ENCODE data around the gene DHRS7. TPM values are rescaled to one million over a fixed set of nuclear protein-coding genes. Genes with fewer than 3 reads are reported as not detected.
"Not testable (repeated sequence)": the region's sequence is repeated elsewhere in the genome, so short reads cannot be mapped to it uniquely, and the experiment has no call there.

The DHRS7 gene
- total RNA-seq, 2 donors from 2014 or later = 58.3 to 63.9 TPM

DNA sequence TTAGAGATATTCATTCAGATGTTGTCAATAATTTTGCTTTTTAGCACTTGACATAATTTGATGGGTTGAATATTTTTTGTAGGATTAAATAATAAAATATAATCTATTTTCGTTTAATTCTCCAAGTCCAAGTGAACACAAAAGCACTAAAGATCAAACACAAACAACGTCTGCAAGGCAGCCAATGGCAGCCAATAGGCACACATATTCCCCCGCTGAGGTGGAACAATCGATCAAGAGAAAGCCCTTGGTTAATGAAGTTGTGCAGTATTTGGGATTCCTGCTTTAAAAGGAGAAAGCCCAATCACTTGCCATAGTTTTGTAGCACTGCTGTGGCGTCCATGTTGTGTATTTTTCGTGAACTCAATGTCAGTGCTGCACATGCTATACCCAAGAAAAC, 1.5 kb downstream of the DHRS7 start:
- intact Hi-C loops (cut with DNase I) = loop anchor here in 1 of 2 donors (5.0 kb wide), 1 partner anchor 71 kb away; the partner anchor contains the start of gene PCNX4
- no peak for DNase-seq (ENCODE audit: low spot score)

- no peak for DNase-seq (ENCODE audit: low spot score)
- intact Hi-C loops (cut with DNase I) = loop anchor here in 1 of 2 donors (5.0 kb wide), 1 partner anchor 69 kb away; the partner anchor contains the start of gene PCNX4
Observed at GRCh38 chr14:60161196-60162107, 3.7 kb downstream of the DHRS7 start.

GRCh38 chr14:60160422-60160821, 4.8 kb downstream of the DHRS7 start:
- intact Hi-C loops (cut with DNase I) = loop anchor here in 1 of 2 donors (5.0 kb wide), 1 partner anchor 68 kb away; the partner anchor contains the start of gene PCNX4

DNA sequence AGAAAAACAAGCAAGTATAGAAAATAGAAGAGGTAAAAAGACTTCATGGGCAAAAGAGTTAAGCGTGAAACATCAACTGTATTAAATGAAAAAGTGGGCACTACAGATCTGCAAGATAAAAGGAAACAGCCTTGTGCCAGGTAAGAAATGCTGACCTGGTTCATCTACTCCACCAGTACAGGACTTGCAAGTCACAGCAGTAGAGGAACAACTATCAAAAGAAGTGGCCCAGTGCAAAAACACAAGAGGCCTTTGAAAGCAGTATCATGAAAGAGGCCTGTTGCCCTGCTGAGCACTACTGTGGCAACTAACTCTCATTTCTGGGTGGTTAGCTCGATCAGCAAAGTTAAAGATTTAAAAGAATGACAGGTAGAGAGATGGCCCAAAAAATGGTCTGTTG, 10.5 kb downstream of the DHRS7 start:
- intact Hi-C loops (cut with DNase I) = no loop called here
- DNase-seq (ENCODE audit: low spot score) = no peak

More at GRCh38 chr14:60160422-60160821, 4.8 kb downstream of the DHRS7 start:
- no peak for DNase-seq (ENCODE audit: low spot score)

GRCh38 chr14:60153991-60154390, 11.2 kb downstream of the DHRS7 start:
- intact Hi-C loops (cut with DNase I) = no loop called here
- no peak for DNase-seq (ENCODE audit: low spot score)

GRCh38 chr14:60151715-60152114, 13.5 kb downstream of the DHRS7 start:
- intact Hi-C loops (cut with DNase I) = no loop called here
- DNase-seq (ENCODE audit: low spot score) = peak; percentile 92

DNA sequence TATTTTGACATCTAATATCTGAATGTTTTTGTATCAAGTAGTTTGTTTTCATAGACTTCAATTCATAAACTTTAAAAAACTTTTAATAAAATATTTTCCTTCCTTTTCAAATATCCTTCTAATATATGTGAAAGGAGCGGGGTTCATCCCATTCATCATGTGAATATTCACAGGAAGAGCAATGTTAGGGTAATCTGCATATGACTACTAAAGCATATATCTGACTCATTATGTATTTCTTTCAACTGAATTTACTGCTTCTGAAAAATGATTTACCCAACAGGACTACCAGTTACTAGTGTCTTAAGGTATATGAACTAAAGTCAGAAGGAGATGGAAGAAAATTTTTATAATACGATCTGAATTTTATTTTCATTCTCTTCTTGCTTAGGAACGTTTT, 30.5 kb downstream of the DHRS7 start:
- no peak for DNase-seq (ENCODE audit: low spot score)
- intact Hi-C loops (cut with DNase I) = no loop called here

- intact Hi-C loops (cut with DNase I) = no loop called here
- no peak for DNase-seq (ENCODE audit: low spot score)
Observed at GRCh38 chr14:60133487-60133886, 31.7 kb downstream of the DHRS7 start.

GRCh38 chr14:60125918-60126317, 39.3 kb downstream of the DHRS7 start:
- intact Hi-C loops (cut with DNase I) = no loop called here
- DNase-seq (ENCODE audit: low spot score) = no peak

- no peak for DNase-seq (ENCODE audit: low spot score)
- intact Hi-C loops (cut with DNase I) = no loop called here
Observed at GRCh38 chr14:60116181-60116580, 49.0 kb downstream of the DHRS7 start.

DNA sequence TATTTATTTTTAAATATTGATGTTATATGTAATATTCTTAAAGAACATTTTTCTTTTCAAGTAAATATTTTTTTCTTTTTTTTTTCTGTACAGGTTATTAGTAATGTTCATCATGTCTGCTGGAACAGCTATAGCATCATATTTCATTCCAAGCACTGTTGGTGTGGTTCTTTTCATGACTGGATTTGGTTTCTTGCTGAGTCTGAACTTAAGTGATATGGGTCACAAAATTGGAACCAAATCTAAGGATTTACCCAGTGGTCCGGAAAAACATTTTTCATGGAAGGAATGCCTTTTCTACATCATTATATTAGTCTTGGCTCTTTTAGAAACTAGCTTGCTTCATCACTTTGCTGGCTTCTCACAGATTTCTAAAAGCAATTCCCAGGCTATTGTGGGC, 50.3 kb downstream of the DHRS7 start:
- DNase-seq (ENCODE audit: low spot score) = no peak
- intact Hi-C loops (cut with DNase I) = no loop called here

DNA sequence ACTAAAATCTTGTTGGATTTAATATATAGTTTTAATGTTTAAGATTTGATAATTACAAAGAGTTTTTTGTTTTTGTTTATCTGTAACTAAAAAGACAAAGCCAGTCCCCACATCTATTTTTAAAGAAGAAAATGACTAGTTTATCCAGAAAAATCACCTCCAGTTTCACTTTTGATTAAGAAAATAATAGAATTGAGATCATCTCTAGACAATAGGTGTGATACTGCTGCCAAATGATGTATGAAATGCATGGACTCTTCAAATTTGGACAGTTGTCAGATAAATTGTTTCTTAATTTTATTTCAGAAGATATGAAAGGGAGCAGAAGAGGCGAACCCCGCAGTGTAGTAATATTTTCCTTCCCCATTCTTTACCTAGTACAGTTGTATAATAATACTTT, 53.5 kb downstream of the DHRS7 start:
- DNase-seq (ENCODE audit: low spot score) = no peak
- intact Hi-C loops (cut with DNase I) = no loop called here

DNA sequence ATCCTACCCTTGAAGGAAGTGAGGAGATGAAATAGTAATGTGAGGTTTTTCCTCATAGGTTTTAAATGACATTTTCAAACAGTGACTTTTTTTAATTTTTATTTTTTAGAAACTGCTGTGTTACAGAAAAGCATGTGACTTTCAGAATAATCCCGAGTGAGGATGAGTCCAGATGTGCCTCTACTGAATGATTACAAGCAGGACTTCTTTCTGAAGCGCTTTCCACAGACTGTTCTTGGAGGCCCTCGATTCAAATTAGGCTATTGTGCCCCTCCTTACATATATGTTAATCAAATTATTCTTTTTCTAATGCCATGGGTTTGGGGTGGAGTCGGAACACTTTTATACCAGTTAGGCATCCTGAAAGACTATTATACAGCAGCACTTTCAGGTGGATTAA, 57.7 kb downstream of the DHRS7 start:
- intact Hi-C loops (cut with DNase I) = loop anchor here in 1 of 2 donors (2.0 kb wide), 1 partner anchor 15 kb away; no protein-coding TSS in a partner anchor
- no peak for DNase-seq (ENCODE audit: low spot score)

DNA sequence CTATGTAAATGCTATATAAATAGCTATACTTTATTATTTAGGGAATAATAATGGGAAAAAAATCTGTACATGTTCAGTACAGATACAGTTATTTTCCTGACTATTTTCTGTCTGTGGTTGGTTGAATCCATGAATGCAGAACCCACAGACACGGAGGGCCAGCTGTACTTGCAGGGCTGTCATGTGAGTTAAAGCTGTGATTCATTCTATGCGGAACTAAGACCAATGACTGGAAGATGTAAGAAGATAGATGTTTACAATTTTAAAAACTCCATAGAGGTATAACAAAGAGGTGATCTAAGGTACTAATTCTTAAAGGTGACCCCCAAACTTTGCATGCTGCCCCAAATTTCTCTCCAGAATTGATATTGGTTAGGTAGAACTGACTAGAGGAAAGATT, 58.9 kb downstream of the DHRS7 start:
- no peak for DNase-seq (ENCODE audit: low spot score)
- intact Hi-C loops (cut with DNase I) = loop anchor here in 1 of 2 donors (2.0 kb wide), 1 partner anchor 14 kb away; no protein-coding TSS in a partner anchor

- no peak for DNase-seq (ENCODE audit: low spot score)
- intact Hi-C loops (cut with DNase I) = no loop called here
Observed at GRCh38 chr14:60102389-60102788, 62.8 kb downstream of the DHRS7 start.

- intact Hi-C loops (cut with DNase I) = no loop called here
- no peak for DNase-seq (ENCODE audit: low spot score)
Observed at GRCh38 chr14:60101786-60102185, 63.4 kb downstream of the DHRS7 start.

DNA sequence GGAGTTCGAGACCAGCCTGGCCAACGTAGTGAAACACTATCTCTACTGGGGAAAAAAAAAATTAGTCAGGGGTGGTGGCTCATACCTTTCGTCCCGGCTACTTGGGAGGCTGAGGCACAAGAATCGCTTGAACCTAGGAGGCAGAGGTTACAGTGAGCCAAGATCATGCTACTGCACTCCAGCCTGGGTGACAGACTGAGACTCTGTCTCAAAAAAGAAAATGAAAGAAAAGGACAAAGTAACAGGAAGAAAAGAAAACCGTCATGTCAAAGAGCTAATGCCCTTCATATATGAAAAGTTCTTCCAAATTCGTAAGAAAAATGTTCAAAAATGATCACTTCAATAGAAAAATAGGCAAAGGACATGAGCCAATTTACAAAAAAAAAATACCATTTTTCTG, 65.3 kb downstream of the DHRS7 start:
- DNase-seq (ENCODE audit: low spot score); intact Hi-C loops (cut with DNase I): not testable (repeated sequence)

- intact Hi-C loops (cut with DNase I) = no loop called here
Observed at GRCh38 chr14:60097974-60098373, 67.2 kb downstream of the DHRS7 start.

GRCh38 chr14:60095781-60096450, 69.3 kb downstream of the DHRS7 start:
- no peak for DNase-seq (ENCODE audit: low spot score)
- intact Hi-C loops (cut with DNase I) = no loop called here

More at GRCh38 chr14:60097974-60098373, 67.2 kb downstream of the DHRS7 start:
- no peak for DNase-seq (ENCODE audit: low spot score)

DNA sequence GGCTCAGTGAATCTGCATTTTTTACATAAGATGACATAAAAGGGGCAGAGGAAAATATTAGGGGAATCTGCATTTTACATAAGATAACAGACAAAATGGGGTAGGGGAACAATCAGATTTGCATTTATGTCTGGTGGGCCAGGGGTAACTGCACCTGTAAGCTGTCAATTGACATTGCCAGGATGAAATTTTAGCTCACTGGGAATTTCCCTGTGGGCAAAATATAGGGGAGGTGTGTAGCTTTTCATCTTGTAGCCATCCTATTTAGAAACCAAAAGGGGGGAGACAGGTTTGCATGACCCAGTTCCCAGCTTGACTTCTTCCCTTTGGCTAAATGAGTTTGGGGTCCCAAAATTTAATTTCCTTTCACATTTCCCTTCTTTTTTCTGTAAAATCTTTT, 70.0 kb downstream of the DHRS7 start:
- intact Hi-C loops (cut with DNase I) = no loop called here
- no peak for DNase-seq (ENCODE audit: low spot score)
